SK-N-SH (cell line): ENCODE data around the gene CASK. TPM values are rescaled to one million over a fixed set of nuclear protein-coding genes. Genes with fewer than 3 reads are reported as not detected.

Source experiments
- CTCF ChIA-PET: fragments of 300-600, 350-600 bp; formaldehyde crosslinking; extraction: SDS; loops from one replicate; lab custom pipeline; 2021; lab: Yijun Ruan, JAX
- POLR2A ChIA-PET: fragments of 350-600 bp; sonication (Branson Sonifier 250); formaldehyde crosslinking; extraction: SDS; loops from one replicate; lab custom pipeline; 2020; ENCODE audit warnings: antibody characterized with exemption, inconsistent platforms; lab: Yijun Ruan, JAX
- DNase-seq: peaks from one replicate; pipeline ENCODE4 v3.0.0; 2012
- H2AFZ ChIP-seq: fragments of 200-600 bp; sonication (generic); 2 replicates; pipeline ENCODE4 v1.8.1; 2016; ENCODE audit warnings: antibody characterized with exemption, mild to moderate bottlenecking, low read depth
- H3F3A ChIP-seq: fragments of 200-600 bp; sonication (generic); replicated peaks from 2 replicates; pipeline ENCODE3; 2016; ENCODE audit warnings: antibody characterized with exemption, mild to moderate bottlenecking; ENCODE audit not compliant: insufficient read depth
- H3K27ac ChIP-seq, 2 experiments: fragments of 200-500 bp in 1 of 2; fragments of 200-600 bp in 1 of 2; sonication (Bioruptor generic) in 1 of 2; sonication (generic), shearing (Covaris generic) in 1 of 2; 2 replicates each; pipeline versions ENCODE4 v1.5.1 to v1.6.1; 2014 to 2016; ENCODE audit warnings: low read depth in 2 of 2, inconsistent platforms in 1 of 2, low read length in 1 of 2, mild to moderate bottlenecking in 1 of 2, mixed read lengths in 1 of 2
- H3K27me3 ChIP-seq: fragments of 200-600 bp; sonication (generic), shearing (Covaris generic); 2 replicates; pipeline ENCODE4 v1.6.1; 2016; ENCODE audit warnings: mixed run types; ENCODE audit not compliant: insufficient read depth
- H3K36me3 ChIP-seq, 2 experiments: fragments of 200-500 bp in 1 of 2; fragments of 200-600 bp in 1 of 2; sonication (Bioruptor generic) in 1 of 2; sonication (generic) in 1 of 2; replicated peaks in 1 of 2; 2 replicates each; pipeline versions ENCODE3 to v1.5.1; 2014 to 2016; ENCODE audit warnings: low read length in 1 of 2, mild to moderate bottlenecking in 1 of 2; ENCODE audit not compliant: insufficient read depth in 2 of 2, control insufficient read depth in 1 of 2
- H3K4me1 ChIP-seq, 2 experiments: fragments of 200-500 bp in 1 of 2; fragments of 200-600 bp in 1 of 2; sonication (Bioruptor generic) in 1 of 2; sonication (generic), shearing (Covaris generic) in 1 of 2; 2 replicates each; pipeline versions ENCODE4 v1.5.1 to v1.6.1; 2014 to 2016; ENCODE audit warnings: low read depth in 1 of 2, low read length in 1 of 2, mixed run types in 1 of 2; ENCODE audit not compliant: insufficient read depth in 2 of 2, control insufficient read depth in 1 of 2
- H3K4me2 ChIP-seq: fragments of 200-600 bp; sonication (generic), shearing (Covaris generic); 2 replicates; pipeline ENCODE4 v1.6.1; 2017; ENCODE audit warnings: mixed run types
- H3K4me3 ChIP-seq, 2 experiments: fragments of 200-500 bp in 1 of 2; fragments of 200-600 bp in 1 of 2; sonication (Bioruptor generic) in 1 of 2; sonication (generic), shearing (Covaris generic) in 1 of 2; 2 replicates each; pipeline versions ENCODE4 v1.5.1 to v1.8.1; 2014 to 2016; ENCODE audit warnings: low read depth in 2 of 2, inconsistent platforms in 1 of 2, low read length in 1 of 2, mild to moderate bottlenecking in 1 of 2, mixed read lengths in 1 of 2, moderate library complexity in 1 of 2
- H3K79me2 ChIP-seq: fragments of 200-600 bp; sonication (generic); 2 replicates; pipeline ENCODE4 v1.8.1; 2017; ENCODE audit warnings: mild to moderate bottlenecking; ENCODE audit not compliant: insufficient read depth
- H3K9ac ChIP-seq: fragments of 200-600 bp; sonication (generic); 2 replicates; pipeline ENCODE4 v1.6.1; 2017; ENCODE audit warnings: mixed run types
- H3K9me2 ChIP-seq: fragments of 200-600 bp; sonication (generic); 2 replicates; pipeline ENCODE4 v1.6.1; 2017; ENCODE audit warnings: mixed run types
- H3K9me3 ChIP-seq: fragments of 200-600 bp; sonication (generic); 2 replicates; pipeline ENCODE4 v1.6.1; 2017; ENCODE audit warnings: mixed run types, mild to moderate bottlenecking, moderate library complexity
- H4K20me1 ChIP-seq: fragments of 200-600 bp; sonication (generic); 2 replicates; pipeline ENCODE4 v1.6.1; 2017; ENCODE audit warnings: mild to moderate bottlenecking, mixed run types; ENCODE audit not compliant: insufficient read depth
- CTCF ChIP-seq: fragments of 200-600 bp; sonication (generic); IDR thresholded peaks from 2 replicates; pipeline ENCODE4 v1.6.1; 2017; ENCODE audit warnings: antibody characterized with exemption, mild to moderate bottlenecking, moderate library complexity
- ELF1 ChIP-seq: IDR thresholded peaks from 2 replicates; pipeline ENCODE4 v1.4.0; 2012
- EP300 ChIP-seq, 2 experiments: IDR thresholded peaks; 2 replicates each; pipeline versions ENCODE4 v1.4.0 to v1.6.1; 2012; ENCODE audit warnings: borderline replicate concordance in 1 of 2, low read depth in 1 of 2, low read length in 1 of 2
- EZH2phosphoT487 ChIP-seq: fragments of 200-600 bp; sonication (generic); IDR thresholded peaks from 2 replicates; pipeline ENCODE4 v1.6.1; 2017; ENCODE audit warnings: low read depth, mixed run types, mild to moderate bottlenecking, antibody characterized with exemption, moderate library complexity, borderline replicate concordance
- FOSL2 ChIP-seq: IDR thresholded peaks from 2 replicates; pipeline ENCODE4 v1.4.0; 2012; ENCODE audit warnings: low read depth, mild to moderate bottlenecking, moderate library complexity, borderline replicate concordance
- FOXM1 ChIP-seq: IDR thresholded peaks from 2 replicates; pipeline ENCODE4 v1.4.0; 2012; ENCODE audit warnings: low read depth, mild to moderate bottlenecking
- GABPA ChIP-seq: IDR thresholded peaks from 2 replicates; pipeline ENCODE4 v1.4.0; 2012; ENCODE audit warnings: low read depth, mild to moderate bottlenecking
- IRF3 ChIP-seq: fragments of 150-350 bp; IDR thresholded peaks from 2 replicates; pipeline ENCODE4 v1.6.1; 2016; ENCODE audit warnings: mild to moderate bottlenecking, low read depth, low read length
- POLR2AphosphoS5 ChIP-seq: IDR thresholded peaks from 2 replicates; pipeline ENCODE4 v1.6.1; 2012; ENCODE audit warnings: low read depth, low read length
- RAD21 ChIP-seq: IDR thresholded peaks from 2 replicates; pipeline ENCODE4 v1.6.1; 2012; ENCODE audit warnings: mild to moderate bottlenecking, low read length
- REST ChIP-seq: IDR thresholded peaks from 2 replicates; pipeline ENCODE4 v1.6.1; 2012; ENCODE audit warnings: mild to moderate bottlenecking, low read depth, low read length, moderate library complexity
- RXRA ChIP-seq: IDR thresholded peaks from 2 replicates; pipeline ENCODE4 v1.4.0; 2012; ENCODE audit warnings: low read depth, mild to moderate bottlenecking, borderline replicate concordance
- SIN3A ChIP-seq: IDR thresholded peaks from 2 replicates; pipeline ENCODE4 v1.6.1; 2012; ENCODE audit warnings: low read depth, mild to moderate bottlenecking, low read length, moderate library complexity, borderline replicate concordance
- TAF1 ChIP-seq: IDR thresholded peaks from 2 replicates; pipeline ENCODE4 v1.6.1; 2012; ENCODE audit warnings: low read depth, mild to moderate bottlenecking, low read length, moderate library complexity, borderline replicate concordance
- TCF12 ChIP-seq: IDR thresholded peaks from 2 replicates; pipeline ENCODE4 v1.4.0; 2012
- USF1 ChIP-seq: IDR thresholded peaks from 2 replicates; pipeline ENCODE4 v1.4.0; 2012; ENCODE audit warnings: low read depth, borderline replicate concordance
- USF2 ChIP-seq: fragments of 150-350 bp; IDR thresholded peaks from 2 replicates; pipeline ENCODE4 v1.6.1; 2017; ENCODE audit warnings: antibody characterized with exemption, low read length, low read depth, borderline replicate concordance
- YY1 ChIP-seq: IDR thresholded peaks from 2 replicates; pipeline ENCODE4 v1.4.0; 2012; ENCODE audit warnings: low read depth, mild to moderate bottlenecking
- polyA plus RNA-seq, 3 experiments: library from polyadenylated mRNA; depleted of rRNA; stranded (reverse); fragments of >200 nt; gene quantifications; 2 replicates each; pipeline ENCODE4 v1.2.3, GENCODE V29; 2012

CASK gene
- polyA plus RNA-seq, 1 of the 3 experiments (the other 2 are of a cell fraction), result 7.0 TPM

GRCh38 chrX:41895826-41896225, 27.5 kb downstream of the CASK start:
- no peak for DNase-seq
- H3F3A ChIP-seq, result no peaks in the 10 kb centered on the region
- H4K20me1 ChIP-seq, result no peaks in the 10 kb centered on the region
- H2AFZ ChIP-seq, result no peak overlapping the region
- H3K36me3 ChIP-seq, result peaks cover 0 to 4% of the 10 kb centered on the region in 2 experiments
- H3K9me3 ChIP-seq, result no peaks in the 10 kb centered on the region; the same call in 1 of the 2 replicates
- POLR2A ChIA-PET, result no interaction called here
- no peaks in the 10 kb centered on the region for H3K4me1 ChIP-seq
- H3K79me2 ChIP-seq, result no peaks in the 10 kb centered on the region
- TF ChIP-seq FOXM1 (no peak), YY1 (no peak), SIN3A (no peak), TAF1 (no peak), GABPA (no peak), FOSL2 (no peak), ELF1 (no peak), EZH2phosphoT487 (no peak), USF1 (no peak), EP300 (IDR thresholded peaks at IDR 0.05; ENCODE audit: borderline replicate concordance in 1 of 2, low read depth in 1 of 2, low read length in 1 of 2) (no peak), TCF12 (no peak), CTCF (no peak), RXRA (no peak), REST (no peak), RAD21 (no peak), IRF3 (no peak), POLR2AphosphoS5 (no peak), USF2 (no peak)
- no peak overlapping the region for H3K27ac ChIP-seq
- H3K9ac ChIP-seq, result no peak overlapping the region
- CTCF ChIA-PET, result no interaction called here
- no peaks in the 10 kb centered on the region for H3K27me3 ChIP-seq
- no peak overlapping the region for H3K4me3 ChIP-seq
- H3K4me2 ChIP-seq, result no peak overlapping the region
- no peaks in the 10 kb centered on the region for H3K9me2 ChIP-seq
